Mesenchymal stem cell (in vitro differentiated cells and primary cell): ENCODE measurements around the gene GNRH2.
A peak's percentile ranks its signal among the peaks of the same experiment; 100 is the strongest.
"Not testable (repeated sequence)": the region's sequence is repeated elsewhere in the genome, so short reads cannot be mapped to it uniquely, and the experiment has no call there.

Source experiments
- DNase-seq: peaks from one replicate; pipeline ENCODE4 v3.0.0-alpha.2; 2013
- H2AFZ ChIP-seq: one replicate; pipeline ENCODE4 v1.6.1; 2013; ENCODE audit warnings: low read depth, mild to moderate bottlenecking, control low read depth, inconsistent platforms, low read length, moderate library complexity
- H2AK5ac ChIP-seq: 2 replicates; pipeline ENCODE4 v1.6.1; 2013; ENCODE audit warnings: low read length, moderate library complexity, mild to moderate bottlenecking, inconsistent platforms; ENCODE audit not compliant: severe bottlenecking
- H2BK120ac ChIP-seq: one replicate; pipeline ENCODE4 v1.6.1; 2013; ENCODE audit warnings: low read depth, mild to moderate bottlenecking, inconsistent platforms, low read length, moderate library complexity
- H2BK12ac ChIP-seq, 2 experiments: one replicate each; pipeline ENCODE4 v1.6.1; 2013; ENCODE audit warnings: inconsistent platforms in 2 of 2, low read length in 2 of 2, mild to moderate bottlenecking in 2 of 2, moderate library complexity in 2 of 2, control low read depth in 1 of 2
- H2BK15ac ChIP-seq: one replicate; pipeline ENCODE4 v1.6.1; 2013; ENCODE audit warnings: mild to moderate bottlenecking, low read depth, inconsistent platforms; ENCODE audit not compliant: poor library complexity, severe bottlenecking
- H2BK5ac ChIP-seq: 2 replicates; pipeline ENCODE4 v1.6.1; 2013; ENCODE audit warnings: low read depth, mild to moderate bottlenecking, low read length, control low read depth, inconsistent platforms; ENCODE audit not compliant: poor library complexity, severe bottlenecking
- H3K14ac ChIP-seq, 2 experiments: one replicate each; pipeline ENCODE4 v1.6.1; 2013; ENCODE audit warnings: inconsistent platforms in 2 of 2, low read length in 2 of 2, control low read depth in 1 of 2, mild to moderate bottlenecking in 1 of 2, moderate library complexity in 1 of 2
- H3K18ac ChIP-seq, 2 experiments: one replicate each; pipeline ENCODE4 v1.6.1; 2013; ENCODE audit warnings: inconsistent platforms in 2 of 2, low read length in 2 of 2, control low read depth in 1 of 2, low read depth in 1 of 2, mild to moderate bottlenecking in 1 of 2
- H3K23ac ChIP-seq, 2 experiments: one replicate each; pipeline ENCODE4 v1.6.1; 2013; ENCODE audit warnings: inconsistent platforms in 2 of 2, low read length in 2 of 2, mild to moderate bottlenecking in 2 of 2, moderate library complexity in 2 of 2, control low read depth in 1 of 2
- H3K27ac ChIP-seq: 2 replicates; pipeline ENCODE4 v1.5.1; 2013; ENCODE audit warnings: mild to moderate bottlenecking, moderate library complexity, low read length, control low read depth, inconsistent platforms; ENCODE audit not compliant: poor library complexity, severe bottlenecking
- H3K27me3 ChIP-seq, 2 experiments: 2 replicates each; pipeline versions ENCODE4 v1.6.1 to v1.7.0; 2013; ENCODE audit warnings: low read length in 2 of 2, mild to moderate bottlenecking in 2 of 2, moderate library complexity in 2 of 2, control low read depth in 1 of 2, inconsistent platforms in 1 of 2; ENCODE audit not compliant: control insufficient read depth in 1 of 2, insufficient read depth in 1 of 2
- H3K36me3 ChIP-seq, 2 experiments: 2 replicates each; pipeline versions ENCODE4 v1.6.1 to v1.7.0; 2013; ENCODE audit warnings: low read length in 2 of 2, control low read depth in 1 of 2, inconsistent platforms in 1 of 2, low read depth in 1 of 2, mild to moderate bottlenecking in 1 of 2; ENCODE audit not compliant: insufficient read depth in 2 of 2, control insufficient read depth in 1 of 2
- H3K4ac ChIP-seq, 2 experiments: one replicate each; pipeline ENCODE4 v1.6.1; 2013; ENCODE audit warnings: inconsistent platforms in 2 of 2, low read length in 2 of 2, mild to moderate bottlenecking in 2 of 2, moderate library complexity in 2 of 2, control low read depth in 1 of 2, low read depth in 1 of 2
- H3K4me1 ChIP-seq: 2 replicates; pipeline ENCODE4 v1.6.1; 2013; ENCODE audit warnings: low read depth, low read length, control low read depth; ENCODE audit not compliant: control insufficient read depth, insufficient read depth
- H3K4me2 ChIP-seq: 2 replicates; pipeline ENCODE4 v1.6.1; 2013; ENCODE audit warnings: low read length, mild to moderate bottlenecking, inconsistent platforms; ENCODE audit not compliant: poor library complexity, severe bottlenecking
- H3K4me3 ChIP-seq, 2 experiments: 2 replicates each; pipeline versions ENCODE4 v1.5.1 to v1.7.0; 2013; ENCODE audit warnings: low read length in 2 of 2, mild to moderate bottlenecking in 2 of 2, control low read depth in 1 of 2, low read depth in 1 of 2; ENCODE audit not compliant: insufficient read depth in 1 of 2
- H3K79me1 ChIP-seq: replicated peaks from 2 replicates; pipeline ENCODE4 v1.6.1; 2013; ENCODE audit warnings: mild to moderate bottlenecking, control low read depth, low read length, inconsistent platforms; ENCODE audit not compliant: poor library complexity, severe bottlenecking
- H3K9ac ChIP-seq: 2 replicates; pipeline ENCODE4 v1.7.0; 2013; ENCODE audit warnings: mild to moderate bottlenecking, low read length, moderate library complexity
- H3K9me3 ChIP-seq: 2 replicates; pipeline ENCODE4 v1.7.0; 2013; ENCODE audit warnings: mild to moderate bottlenecking, low read length; ENCODE audit not compliant: control insufficient read depth
- H4K8ac ChIP-seq: one replicate; pipeline ENCODE4 v1.6.1; 2013; ENCODE audit warnings: inconsistent platforms, mild to moderate bottlenecking, low read length, moderate library complexity
- H4K91ac ChIP-seq: one replicate; pipeline ENCODE4 v1.6.1; 2013; ENCODE audit warnings: mild to moderate bottlenecking, low read length, inconsistent platforms
- WGBS: methylation state at CpG from one replicate; pipeline ENCODE4 v1.1.7; 2013; ENCODE audit warnings: mixed read lengths; 5-methylcytosine and 5-hydroxymethylcytosine counted together

The GNRH2 gene

DNA sequence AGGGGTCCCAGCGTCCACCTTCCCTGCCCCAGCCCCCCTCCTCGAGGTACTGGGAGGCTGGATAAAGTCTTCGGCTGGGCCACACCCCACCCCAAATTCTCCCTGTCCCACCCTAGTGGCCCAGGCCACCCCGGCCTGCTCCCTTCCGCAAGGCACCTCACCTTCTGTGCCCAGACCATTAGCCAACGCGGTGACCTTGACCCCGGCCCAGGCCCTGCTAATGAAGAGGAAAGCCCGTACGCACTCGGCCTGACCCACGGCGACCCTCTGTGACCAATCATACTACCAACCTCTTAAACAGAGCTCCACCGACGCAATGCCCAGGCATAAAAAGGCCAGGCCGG lies 27.8 kb downstream of the GNRH2 start:
- DNase-seq = no peak
- Histone ChIP-seq H3K79me1 (no peaks in the 10 kb centered on the region), H3K4me2 (no peak overlapping the region), H4K91ac (no peak overlapping the region), H2BK120ac (no peak overlapping the region), H3K14ac (no peak overlapping the region), H3K27ac (no peak overlapping the region), H4K8ac (no peak overlapping the region), H3K4me1 (peaks cover 14% of the 10 kb centered on the region), H2BK5ac (no peak overlapping the region), H2BK15ac (no peak overlapping the region), H3K36me3 (no peaks in the 10 kb centered on the region), H2AFZ (no peak overlapping the region), H3K9ac (no peak overlapping the region), H3K4me3 (peak overlapping the region in 1 of 2 experiments; percentile 60), H2AK5ac (no peak overlapping the region), H3K18ac (no peak overlapping the region), H3K23ac (no peak overlapping the region), H3K4ac (no peak overlapping the region), H3K9me3 (no peaks in the 10 kb centered on the region), H3K27me3 (peaks cover 22 to 32% of the 10 kb centered on the region in 2 experiments), H2BK12ac (no peak overlapping the region)
- WGBS = 86% methylated on average over 16 of the region's 16 CpGs

DNA sequence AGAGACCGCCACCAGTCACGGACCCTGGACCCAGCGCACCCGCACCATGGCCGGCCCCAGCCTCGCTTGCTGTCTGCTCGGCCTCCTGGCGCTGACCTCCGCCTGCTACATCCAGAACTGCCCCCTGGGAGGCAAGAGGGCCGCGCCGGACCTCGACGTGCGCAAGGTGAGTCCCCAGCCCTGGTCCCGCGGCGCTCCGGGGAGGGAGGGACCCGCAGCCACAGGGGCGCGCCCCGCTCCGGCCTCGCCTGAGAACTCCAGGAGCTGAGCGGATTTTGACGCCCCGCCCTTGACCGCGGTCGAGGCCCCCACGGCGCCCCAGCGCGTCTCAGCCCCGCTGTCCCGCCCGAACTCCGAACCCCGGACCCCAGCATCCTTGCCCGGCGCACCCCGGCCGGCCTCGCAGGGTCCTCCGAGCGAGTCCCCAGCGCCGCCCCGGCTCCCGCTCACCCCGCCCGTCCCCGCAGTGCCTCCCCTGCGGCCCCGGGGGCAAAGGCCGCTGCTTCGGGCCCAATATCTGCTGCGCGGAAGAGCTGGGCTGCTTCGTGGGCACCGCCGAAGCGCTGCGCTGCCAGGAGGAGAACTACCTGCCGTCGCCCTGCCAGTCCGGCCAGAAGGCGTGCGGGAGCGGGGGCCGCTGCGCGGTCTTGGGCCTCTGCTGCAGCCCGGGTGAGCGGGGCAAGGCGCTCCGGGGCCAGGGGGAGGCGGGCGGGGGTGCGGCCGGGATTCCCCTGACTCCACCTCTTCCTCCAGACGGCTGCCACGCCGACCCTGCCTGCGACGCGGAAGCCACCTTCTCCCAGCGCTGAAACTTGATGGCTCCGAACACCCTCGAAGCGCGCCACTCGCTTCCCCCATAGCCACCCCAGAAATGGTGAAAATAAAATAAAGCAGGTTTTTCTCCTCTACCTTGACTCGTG lies 28.4 kb downstream of the GNRH2 start, which contains the start of gene OXT:
Gene OXT (plus strand): TSS at position 11 of the 920 bp plus-strand sequence. CDS start 36 bp downstream, at position 47.
- peak within 1 kb of the TSS; percentile 44 for H3K4me2 ChIP-seq
- H2BK120ac ChIP-seq = no peak within 1 kb of the TSS
- peak within 1 kb of the TSS; percentile 18 to 60 for H3K4me3 ChIP-seq
- peaks cover 14% of the 10 kb centered on the region for H3K4me1 ChIP-seq
- H3K27me3 ChIP-seq = peaks cover 22 to 34% of the 10 kb centered on the region in 2 experiments
- DNase-seq = no peak
- no peaks in the 10 kb centered on the region for H3K36me3 ChIP-seq
- peak within 1 kb of the TSS; percentile 41 for H4K8ac ChIP-seq
- H2AK5ac ChIP-seq = no peak within 1 kb of the TSS
- no peak within 1 kb of the TSS for H3K14ac ChIP-seq
- H3K27ac ChIP-seq = no peak within 1 kb of the TSS
- H3K79me1 ChIP-seq = no peaks in the 10 kb centered on the region
- H3K9ac ChIP-seq = no peak within 1 kb of the TSS
- no peak within 1 kb of the TSS for H4K91ac ChIP-seq
- no peak within 1 kb of the TSS for H3K23ac ChIP-seq
- H3K18ac ChIP-seq = no peak within 1 kb of the TSS
- H3K4ac ChIP-seq = no peak within 1 kb of the TSS
- no peak within 1 kb of the TSS for H2BK12ac ChIP-seq
- no peak within 1 kb of the TSS for H2AFZ ChIP-seq
- no peak within 1 kb of the TSS for H2BK5ac ChIP-seq
- 16% methylated on average over 78 of the region's 95 CpGs for WGBS
- no peaks in the 10 kb centered on the region for H3K9me3 ChIP-seq
- H2BK15ac ChIP-seq = no peak within 1 kb of the TSS

DNA sequence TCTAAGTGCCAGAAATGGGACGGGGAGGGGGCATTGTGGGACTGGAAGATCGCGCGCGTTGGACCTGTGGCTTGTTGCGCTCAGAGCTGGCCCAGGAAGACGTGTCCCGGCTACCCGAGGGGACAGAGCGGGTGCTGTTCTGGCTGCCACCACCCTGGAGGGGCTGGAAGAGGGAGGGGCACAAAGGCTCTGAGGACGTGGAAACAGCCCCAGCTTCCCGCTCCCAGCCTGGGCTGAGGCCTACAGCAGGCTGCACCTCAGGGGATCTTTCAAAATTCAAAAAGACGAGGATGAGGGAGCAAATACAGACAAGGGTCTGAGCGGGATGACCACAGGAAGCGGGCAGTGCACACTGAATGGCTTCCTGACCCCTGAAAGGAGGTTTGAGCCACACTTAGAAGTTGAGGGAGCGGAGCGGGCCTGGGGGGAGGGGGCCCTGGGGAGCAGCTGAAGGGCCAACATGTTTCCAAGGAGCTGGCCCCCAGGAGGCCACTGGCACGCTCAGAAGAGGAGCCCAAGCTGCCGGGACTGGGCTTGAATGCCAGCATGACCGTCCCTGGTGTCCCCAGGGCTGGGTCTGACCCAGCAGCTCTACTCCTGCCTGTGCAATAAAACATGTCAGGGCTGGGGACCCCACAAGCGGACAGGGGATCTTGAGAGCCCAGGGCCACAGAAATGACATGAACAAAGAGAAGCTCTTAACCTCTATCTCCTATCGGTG lies 29.3 kb downstream of the GNRH2 start:
- no peak overlapping the region for H2BK5ac ChIP-seq
- 83% methylated on average over 22 of the region's 22 CpGs for WGBS
- H3K36me3 ChIP-seq = no peaks in the 10 kb centered on the region

DNA sequence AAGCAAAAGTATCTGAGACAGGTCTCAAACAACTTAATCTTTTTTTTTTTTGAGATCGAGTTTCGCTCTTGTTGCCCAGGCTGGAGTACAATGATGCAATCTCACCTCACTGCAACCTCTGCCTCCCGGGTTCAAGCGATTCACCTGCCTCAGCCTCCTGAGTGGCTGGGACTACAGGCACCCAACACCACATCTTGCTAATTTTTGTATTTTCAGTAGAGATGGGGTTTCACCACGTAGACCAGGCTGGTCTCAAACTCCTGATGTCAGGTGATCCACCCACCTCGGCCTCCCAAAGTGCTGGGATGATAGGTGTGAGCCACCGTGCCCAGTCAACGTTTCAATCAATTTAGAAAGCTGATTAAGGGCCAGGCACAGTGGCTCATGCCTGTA lies 29.8 kb downstream of the GNRH2 start:
- not testable (repeated sequence) for DNase-seq, H3K79me1 ChIP-seq, H3K23ac ChIP-seq, H2BK5ac ChIP-seq, H2AFZ ChIP-seq, H3K14ac ChIP-seq, H3K4me2 ChIP-seq, H2BK120ac ChIP-seq, H3K4ac ChIP-seq, H3K4me3 ChIP-seq, H4K8ac ChIP-seq, H3K18ac ChIP-seq, H2BK15ac ChIP-seq, H3K9me3 ChIP-seq, H2BK12ac ChIP-seq, H2AK5ac ChIP-seq, H3K27ac ChIP-seq, H3K9ac ChIP-seq, H3K36me3 ChIP-seq, H4K91ac ChIP-seq
- Histone ChIP-seq H3K4me1 (peaks cover 11% of the 10 kb centered on the region), H3K27me3 (peaks cover 22 to 42% of the 10 kb centered on the region in 2 experiments)
- 81% methylated on average over 8 of the region's 8 CpGs for WGBS

More for the DNA sequence above, 29.3 kb downstream of the GNRH2 start:
- Histone ChIP-seq H2BK120ac (no peak overlapping the region), H3K9ac (no peak overlapping the region), H2AK5ac (no peak overlapping the region), H3K4me3 (no peak overlapping the region), H2BK12ac (no peak overlapping the region), H4K8ac (no peak overlapping the region), H3K4me2 (no peak overlapping the region), H3K14ac (no peak overlapping the region), H2AFZ (no peak overlapping the region), H3K9me3 (no peaks in the 10 kb centered on the region), H3K27ac (no peak overlapping the region), H3K79me1 (no peaks in the 10 kb centered on the region), H4K91ac (no peak overlapping the region), H3K18ac (no peak overlapping the region), H2BK15ac (no peak overlapping the region), H3K27me3 (peaks cover 22 to 38% of the 10 kb centered on the region in 2 experiments), H3K4ac (no peak overlapping the region), H3K23ac (no peak overlapping the region), H3K4me1 (peaks cover 11% of the 10 kb centered on the region)
- DNase-seq = no peak
